CD4-positive, alpha-beta T cell treated with Interleukin-10 for 1 hour (primary cell): ENCODE results near the gene PRKG1.
"Not testable (repeated sequence)": the region's sequence is repeated elsewhere in the genome, so short reads cannot be mapped to it uniquely, and the experiment has no call there.

Experiments used
- DNase-seq: peaks from one replicate; pipeline ENCODE4 v3.0.0-alpha.2; 2020

The PRKG1 gene

DNA sequence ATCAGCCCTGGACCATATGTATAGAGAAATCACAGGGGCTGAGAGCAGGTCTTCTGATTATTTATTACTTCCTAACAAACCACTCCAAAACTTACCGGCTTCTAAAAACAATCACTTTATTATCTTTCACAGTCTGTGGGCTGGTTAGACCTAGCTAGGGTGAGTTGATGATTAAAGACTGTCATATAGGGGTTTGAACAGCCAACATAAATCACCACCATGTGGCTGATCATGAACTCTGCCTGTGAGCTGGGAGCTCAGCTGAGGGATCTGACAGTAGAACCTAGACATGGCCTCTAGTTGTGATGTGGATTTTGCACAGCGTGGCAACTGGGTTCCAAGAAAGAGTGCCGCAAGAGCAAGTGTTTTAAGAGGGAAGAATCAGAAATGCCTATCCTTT lies 319.8 kb downstream of the PRKG1 start:
- no peak for DNase-seq

DNA sequence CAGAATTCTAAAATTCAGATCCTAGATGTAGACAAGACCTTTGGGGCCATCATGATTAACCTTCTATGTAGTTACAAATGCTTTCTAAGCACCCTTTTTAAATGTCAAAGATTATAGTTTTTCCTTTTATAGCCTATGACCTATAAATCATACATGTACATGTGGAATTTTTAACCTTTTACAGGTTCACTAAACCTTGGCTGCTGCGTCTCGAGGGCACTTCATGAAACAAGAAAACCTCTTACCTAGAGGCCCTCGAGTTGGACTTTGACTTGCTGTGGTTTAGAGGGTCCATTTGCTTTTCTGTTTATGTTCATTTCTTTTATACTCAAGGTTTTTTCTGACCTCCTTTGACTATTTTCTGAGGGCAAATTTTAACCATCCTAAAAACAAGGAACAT lies 323.0 kb downstream of the PRKG1 start:
- no peak for DNase-seq

DNA sequence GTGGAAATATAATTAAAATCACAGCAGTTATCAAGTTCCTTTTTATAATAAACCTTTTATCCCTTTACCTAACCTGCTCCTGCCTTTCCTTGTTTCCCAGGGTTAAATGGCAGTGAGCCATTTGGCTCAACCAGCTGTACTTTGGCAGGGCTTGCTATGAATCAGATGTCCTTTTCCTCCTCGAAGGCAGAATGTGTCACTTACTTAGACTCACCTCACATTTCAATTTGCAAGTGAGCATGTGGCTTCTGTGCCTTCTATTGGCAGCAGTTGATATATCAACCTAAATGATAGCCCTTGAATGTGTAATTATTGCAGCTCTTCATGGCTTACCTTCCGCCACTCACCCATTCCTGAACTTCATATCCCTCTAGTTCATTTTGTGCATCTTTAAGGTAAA lies 323.4 kb downstream of the PRKG1 start:
- DNase-seq, result no peak

DNA sequence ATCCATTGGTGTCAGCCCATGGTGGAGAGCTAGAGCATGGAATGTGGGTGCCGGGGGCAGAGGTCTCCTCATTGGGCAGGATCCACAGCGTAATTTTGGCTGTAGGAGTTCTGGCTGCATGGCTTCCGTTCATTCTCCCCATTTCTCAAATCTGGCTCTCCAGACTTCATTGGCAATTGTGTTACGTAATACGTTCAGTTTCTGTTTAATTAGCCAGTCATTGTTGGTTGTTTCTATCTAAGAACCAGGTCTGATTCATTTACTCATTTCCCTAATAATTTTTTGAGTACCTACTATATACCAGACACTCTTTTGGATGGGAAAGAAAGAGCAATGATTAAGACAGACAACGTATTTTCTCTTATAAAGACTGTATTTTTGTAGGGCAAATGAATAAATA lies 325.6 kb downstream of the PRKG1 start:
- DNase-seq, result no peak

DNA sequence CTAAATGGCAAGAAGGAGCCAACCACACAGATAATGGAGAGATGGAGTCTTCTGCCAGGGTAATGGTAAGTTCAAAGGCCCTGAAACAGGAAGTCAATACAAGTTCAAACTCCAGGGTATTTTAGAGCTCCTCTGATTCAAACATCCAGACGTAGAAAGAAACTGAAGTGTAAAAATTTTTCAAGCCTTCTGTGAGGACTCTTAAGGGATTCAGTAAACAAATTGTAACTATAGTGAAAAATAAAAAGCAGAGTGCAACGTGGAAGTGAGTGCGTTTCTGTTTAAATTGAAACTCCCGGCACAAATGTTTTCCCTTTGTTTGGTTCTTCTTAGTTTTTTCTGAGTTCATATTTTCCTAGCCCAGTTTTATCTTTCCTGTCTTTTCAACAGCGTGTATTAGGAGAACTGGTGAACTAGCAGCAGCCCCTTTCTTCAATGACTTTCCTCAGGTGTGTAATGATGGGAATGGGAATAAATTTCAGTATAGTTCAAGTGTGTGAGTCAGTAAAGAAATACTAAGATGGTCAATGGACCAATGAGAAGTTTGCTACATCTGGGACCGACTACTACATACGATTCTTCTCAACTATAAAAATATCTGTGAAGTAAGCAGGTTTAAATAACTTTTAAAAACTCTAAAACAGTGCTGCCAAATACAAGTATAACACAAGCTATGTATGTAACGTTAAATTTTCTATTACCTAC lies 326.3 kb downstream of the PRKG1 start:
- DNase-seq, result no peak

DNA sequence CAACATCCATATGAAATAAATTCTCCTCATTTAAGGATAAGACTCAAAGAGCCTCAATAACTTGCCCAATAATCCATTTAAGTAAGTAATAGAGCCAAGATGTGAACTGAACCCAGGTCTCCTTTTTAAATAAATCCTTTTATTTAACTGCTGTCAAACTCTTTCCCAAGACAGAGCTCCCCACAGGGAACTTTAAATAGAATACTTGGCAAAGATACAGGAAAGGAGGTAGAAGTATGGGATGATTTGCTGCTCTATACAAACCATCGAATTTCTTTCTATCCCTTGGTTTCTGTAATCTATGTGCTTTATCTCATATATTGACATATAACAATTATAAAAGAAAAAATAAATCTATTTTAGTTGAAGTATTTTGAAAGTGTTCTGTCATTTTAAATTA lies 329.2 kb downstream of the PRKG1 start:
- no peak for DNase-seq

DNA sequence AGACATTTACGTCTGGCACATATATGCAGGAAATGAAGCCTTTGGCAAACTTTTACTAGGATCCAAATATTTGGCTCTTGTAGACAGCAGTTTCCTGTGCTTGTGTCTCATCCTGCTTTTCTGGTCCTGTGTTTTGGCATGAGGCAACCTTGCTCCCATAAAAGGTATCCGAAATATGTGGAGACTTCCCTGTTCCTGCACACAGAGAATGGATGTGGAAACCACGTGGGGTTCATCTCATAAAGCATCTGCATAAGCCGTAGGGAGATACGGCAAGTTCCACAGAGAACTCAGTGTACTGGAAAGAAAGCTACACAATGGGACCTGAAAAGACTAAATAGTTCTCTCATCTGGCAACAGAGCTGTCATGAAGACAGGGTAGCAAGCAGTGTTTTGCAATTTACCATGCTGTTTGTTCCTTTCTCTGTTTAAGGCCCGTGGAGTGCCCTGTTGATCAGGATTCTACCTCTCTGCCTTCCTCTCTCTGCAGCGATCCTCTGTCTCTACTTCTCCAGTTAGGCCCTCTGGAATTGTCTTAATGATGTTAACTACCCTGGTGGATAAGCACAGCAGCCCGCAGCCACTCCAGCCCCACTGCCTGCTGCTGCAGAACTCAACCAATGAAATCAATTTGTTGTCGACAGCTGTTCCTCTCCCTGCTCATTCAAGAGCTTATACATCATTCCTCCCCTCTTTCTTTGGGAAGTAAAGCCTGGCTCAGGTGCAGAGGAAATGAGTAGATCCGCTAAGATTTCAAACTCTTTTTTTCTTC lies 331.5 kb downstream of the PRKG1 start:
- DNase-seq, result no peak

DNA sequence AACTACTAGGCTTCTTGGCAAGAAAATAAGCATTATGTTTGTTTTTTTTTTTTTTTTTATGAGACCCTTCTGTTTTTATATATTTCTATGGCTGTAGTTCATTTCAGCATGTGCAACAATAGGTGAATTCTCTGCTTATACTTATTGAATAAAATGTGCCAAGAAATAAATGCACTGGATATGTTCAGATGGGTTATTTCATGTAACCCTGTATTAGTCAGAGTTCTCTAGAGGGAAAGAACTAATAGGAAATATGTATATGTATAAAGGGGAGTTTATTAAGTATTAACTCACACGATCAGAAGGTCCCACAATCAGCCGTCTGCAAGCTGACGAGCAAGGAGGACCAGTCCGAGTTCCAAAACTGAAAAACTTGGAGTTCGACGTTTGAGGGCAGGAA lies 332.3 kb downstream of the PRKG1 start:
- no peak for DNase-seq

DNA sequence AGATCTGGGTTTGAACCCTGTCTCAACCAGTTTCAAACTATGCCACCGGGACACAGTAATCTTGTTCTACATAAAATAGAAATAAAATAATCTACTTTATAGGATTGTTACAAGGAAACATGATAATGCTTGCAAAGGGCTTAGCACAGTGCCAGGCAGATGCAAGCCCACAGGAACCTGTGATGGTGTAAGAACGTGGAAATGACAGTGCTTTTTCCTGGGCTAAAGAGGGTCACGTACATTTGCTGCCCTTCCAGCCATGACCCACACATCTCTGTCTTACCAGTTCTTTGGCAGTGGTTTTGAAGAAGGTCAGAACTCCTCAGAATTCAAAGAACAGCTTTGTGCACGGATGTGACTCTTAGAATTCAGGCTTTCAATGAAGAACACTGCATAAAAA lies 342.2 kb downstream of the PRKG1 start:
- no peak for DNase-seq

DNA sequence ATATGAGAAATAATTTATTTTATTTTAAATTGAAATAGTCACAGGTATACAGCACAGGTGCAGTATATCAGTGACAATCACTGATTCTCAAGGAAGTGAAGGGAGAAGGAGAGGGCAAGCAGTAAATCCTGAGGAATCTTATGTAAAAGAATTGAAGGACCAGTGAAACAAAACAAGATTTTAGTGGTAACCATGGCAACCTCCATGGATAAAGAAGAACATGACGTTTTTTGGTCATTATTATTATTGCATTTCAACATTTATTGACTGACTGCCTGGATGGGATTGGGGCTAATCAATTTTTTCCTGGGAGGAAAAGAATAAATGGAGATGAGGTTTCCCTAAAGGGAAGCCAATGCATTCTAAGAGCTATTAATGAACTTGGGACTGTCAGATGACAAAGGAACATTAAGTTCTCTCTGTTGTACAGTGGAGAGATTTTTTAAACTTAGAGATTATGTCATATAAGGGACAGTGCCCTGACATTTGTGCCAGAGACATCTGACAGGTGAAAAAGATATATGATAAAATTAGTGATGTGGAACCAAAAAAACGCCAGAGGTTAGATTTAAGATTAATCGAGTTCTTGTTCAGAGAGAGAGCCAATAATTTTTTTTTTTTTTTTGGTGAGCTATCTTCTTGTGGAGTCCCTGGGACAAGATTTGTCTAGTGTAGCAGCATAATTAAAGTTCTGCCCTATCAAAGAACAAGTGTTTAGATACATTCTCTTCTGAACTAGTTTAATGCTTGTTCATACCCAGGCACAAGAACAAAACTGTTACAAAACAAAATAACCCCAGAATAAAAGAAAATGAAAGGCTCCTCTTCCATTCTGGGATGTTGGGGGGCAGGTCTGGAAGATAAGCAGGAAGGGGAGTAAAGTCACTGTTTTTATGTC lies 345.2 kb downstream of the PRKG1 start:
- no peak for DNase-seq

DNA sequence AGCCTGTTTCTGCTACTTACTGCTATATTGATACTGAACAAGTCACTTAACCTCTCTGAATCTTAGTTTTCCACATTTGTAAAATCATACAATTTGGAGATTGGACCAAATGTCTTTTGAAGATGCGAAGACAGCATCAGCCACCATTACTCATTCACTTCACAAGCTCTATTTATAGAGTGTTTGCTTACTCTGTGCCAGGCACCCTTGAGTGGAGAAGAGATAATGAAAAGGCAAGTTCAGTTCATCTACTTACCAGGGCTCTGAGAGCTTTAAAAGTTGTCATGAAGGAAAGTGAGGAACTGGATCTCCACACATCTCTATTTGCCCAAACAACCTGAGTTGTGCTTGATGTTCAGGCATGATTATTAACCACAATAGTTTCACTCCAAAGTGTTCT lies 347.6 kb downstream of the PRKG1 start:
- no peak for DNase-seq

DNA sequence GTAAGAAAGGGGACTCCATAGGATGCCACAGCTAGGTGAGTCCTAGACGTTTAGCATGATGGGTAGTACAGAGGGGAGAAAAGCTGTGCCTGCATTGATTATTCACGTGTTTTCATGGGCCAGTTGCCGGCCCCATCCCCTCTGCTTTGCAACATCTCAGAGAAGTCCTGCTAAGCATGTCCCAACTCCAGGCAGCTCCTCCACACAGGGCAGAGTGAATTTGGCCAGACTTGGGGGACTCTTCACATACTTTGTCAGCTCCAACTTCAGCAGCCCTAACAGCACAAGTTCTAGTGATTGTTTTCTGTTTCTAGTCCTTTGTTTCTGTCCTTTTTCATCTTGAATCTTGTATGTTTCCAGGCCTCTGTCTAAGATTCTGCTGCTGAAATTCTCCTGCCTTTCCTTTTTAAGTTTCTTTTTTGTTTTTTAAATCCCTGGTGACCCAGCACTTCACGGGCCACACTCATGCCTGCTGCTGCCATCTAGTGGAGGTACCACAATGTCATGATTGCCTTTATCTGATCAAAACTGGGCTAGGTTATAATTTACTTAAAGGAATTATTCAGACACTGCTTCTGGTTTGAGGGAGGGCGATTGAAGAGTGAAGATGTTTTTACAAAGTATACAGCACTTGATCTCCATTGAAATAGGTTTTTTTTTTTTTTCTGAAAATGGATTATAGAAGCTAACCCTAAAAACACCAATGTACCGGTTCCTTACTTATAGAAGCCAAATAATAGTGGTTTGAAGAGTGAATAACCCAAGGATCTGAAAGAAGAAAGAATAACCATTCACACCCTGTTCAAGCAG lies 348.2 kb downstream of the PRKG1 start:
- peak; percentile 32 for DNase-seq

DNA sequence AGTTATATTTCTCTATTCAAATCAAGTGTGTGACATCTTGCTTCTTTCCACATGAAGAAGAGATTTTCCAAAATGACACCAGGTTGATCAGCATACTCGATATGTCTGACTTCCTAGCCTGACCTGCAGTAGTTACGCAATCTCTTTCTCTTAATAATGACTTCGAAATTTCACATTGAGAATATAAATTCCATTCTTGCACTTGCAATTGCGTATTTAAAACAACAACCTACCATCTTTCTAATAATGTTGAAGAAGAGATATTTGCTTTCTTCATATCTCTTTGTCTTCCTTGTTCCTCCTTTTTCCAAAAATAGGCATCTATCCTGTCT lies 348.8 kb downstream of the PRKG1 start:
- no peak for DNase-seq

DNA sequence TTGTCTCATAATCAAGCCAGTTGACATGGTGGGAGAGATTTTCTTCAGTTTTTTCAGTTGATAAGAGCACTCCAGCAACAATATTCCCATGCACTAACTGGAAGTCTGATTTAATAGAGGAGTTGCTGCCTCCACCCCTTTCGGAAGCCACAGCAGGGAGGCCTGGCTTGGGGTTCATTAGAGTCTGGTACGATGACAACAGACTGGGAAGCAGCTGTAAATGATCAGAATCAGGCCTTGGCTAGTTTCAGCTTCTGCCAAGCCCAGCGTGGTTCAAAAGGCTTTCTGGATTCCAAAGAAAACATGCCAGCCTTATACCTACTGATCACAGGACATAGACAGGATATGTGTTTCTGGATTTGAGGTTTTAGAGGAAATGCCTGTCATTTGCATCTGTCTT lies 351.1 kb downstream of the PRKG1 start:
- no peak for DNase-seq

DNA sequence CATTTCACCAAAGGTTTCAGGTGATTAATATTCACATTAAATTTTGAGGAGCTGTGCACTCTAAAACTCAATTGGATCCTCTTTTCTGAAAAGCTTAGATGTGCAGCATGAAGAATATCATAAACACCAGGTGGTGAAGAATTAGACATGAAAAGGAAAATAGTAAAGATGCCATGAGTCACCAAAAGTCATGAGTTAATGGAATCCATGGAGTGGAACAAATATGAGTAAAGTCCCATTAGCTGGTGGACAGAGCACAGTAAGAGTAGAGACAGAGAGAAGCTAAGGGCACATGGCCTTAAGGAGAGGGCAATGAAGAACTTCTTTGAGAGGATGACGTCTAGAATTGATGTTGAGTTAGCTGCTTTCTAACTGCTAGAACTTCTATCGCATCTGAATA lies 353.5 kb downstream of the PRKG1 start:
- DNase-seq, result no peak

DNA sequence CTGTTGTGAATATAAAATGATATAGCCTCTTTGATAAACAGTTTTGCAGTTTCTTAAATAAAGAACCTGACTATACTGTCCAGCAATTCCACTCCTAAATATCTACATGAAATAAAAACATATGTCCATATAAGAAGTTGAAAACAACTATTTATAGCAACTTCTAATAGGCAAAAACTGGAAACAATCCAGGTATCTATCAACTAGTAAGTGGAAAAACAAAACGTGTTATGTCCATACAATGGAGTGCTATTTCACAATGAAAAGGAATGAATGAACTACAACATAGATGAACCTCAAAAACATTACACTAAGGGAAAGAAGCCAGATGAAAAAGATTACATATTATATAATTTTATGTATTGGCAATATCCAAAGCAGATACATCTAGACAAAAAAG lies 356.2 kb downstream of the PRKG1 start:
- no peak for DNase-seq

DNA sequence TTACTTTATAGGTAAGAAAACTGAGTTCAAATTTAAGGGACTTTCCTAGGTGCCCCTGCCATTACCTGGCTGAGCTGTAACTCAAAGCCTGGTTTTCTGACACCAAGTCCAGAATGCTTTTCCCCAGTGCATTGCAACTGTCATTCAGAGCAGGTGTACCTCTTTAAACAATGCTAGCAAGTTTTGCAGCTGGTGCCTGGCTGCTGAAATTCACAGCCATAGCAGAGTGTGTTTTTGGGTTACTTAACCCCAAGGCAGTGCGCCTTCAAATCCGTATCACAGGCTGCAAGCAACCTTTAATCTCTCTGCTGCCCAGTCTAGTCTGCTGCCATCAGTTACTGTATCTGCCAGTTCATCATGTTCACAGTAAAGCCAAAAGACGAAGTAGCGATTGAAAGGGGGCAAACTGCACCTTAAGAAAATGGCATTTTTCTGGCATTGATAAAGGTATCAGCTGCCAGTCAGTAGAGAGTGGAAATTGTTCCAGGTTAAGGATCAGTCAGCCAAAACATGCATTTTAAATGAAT lies 359.7 kb downstream of the PRKG1 start:
- DNase-seq, result no peak

DNA sequence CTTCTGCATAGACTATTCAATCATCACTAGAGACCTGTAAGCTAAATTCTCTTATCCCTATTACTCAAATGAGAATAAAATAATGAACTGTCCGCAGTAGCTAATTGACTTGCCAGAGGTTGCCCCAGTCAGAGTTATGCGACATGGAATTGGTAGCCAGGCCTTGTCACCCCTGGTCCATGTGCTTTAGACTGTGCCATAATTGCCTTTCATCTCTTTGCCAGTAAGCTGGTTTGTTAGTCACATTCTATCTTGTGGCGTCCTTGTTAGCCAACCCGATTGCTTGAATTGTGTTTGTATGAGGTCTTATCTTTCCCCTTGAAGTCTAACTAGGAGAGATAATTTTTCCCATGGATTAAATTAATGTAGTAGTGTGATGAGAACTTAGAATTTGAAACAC lies 362.5 kb downstream of the PRKG1 start:
- no peak for DNase-seq

DNA sequence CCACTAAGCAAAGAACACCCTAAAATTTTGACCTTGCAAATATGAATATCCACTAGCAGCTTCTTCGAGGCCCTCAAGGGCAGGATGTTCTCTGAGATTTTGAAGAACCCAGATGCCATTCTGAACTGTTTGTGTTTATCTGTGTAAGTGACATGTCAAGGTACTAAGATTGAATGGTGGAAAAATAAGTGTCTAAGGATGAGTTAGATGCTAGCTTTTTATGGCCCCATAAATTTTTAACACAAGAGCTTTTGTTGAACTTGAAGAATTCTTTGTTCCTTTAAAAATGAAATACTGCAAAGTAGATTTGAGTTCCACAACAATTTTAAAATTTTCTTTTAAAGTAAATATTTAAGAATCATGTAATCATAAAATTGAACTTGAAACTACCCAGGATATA lies 365.4 kb downstream of the PRKG1 start:
- DNase-seq, result no peak

DNA sequence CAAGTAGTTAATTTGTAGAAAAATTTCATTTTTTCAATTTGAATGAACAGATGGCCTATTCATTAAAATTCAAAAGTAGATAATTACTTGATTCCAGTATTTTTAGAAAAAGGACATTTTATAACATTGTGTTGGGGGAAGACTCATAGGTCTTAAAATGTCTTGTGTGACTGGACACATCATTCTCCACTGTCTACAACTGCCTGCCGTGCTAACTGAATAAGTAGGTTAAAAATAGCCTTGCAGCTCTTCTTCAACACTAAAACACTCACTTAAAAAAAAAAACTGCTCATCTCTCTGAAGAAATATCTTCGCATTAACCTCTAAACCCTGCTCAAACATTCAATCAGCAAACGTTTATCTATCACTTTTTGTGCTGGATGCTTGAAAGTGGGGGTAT lies 371.3 kb downstream of the PRKG1 start:
- DNase-seq, result no peak

DNA sequence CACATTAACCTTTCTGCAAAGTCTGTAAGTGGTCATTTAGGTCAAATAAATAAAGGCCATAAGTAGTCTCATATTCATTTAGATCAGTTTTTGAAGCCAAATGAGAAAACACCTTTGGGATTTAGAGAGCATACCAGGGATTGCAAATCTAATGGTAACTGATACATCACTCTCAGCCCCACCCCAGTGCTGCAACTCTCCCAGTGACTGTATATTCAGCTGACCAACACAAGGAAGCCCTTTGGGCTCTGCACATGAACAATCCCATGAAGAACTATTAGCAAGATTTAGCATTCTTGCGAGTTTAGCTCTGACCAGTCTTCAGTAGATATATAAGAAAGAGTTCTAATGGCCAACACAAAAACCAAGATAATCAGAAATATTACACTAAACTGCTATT lies 372.8 kb downstream of the PRKG1 start:
- DNase-seq, result no peak

DNA sequence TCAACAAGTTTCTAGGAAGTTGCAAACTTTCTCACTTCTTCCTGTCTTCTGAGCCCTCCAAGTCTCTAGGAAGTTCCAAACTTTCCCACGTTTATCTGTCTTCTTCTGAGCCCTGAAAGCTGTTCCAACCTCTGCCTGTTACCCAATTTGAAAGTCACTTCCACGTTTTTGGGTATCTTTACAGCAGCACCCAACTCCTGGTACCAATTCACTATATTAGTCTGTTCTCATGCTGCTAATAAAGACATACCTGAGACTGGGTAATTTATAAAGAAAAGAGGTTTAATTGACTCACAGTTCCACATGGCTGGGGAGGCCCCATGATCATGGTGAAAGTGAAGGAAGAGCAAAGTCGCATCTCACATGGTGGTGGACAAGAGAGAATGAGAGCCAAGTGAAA lies 381.5 kb downstream of the PRKG1 start:
- DNase-seq, result not testable (repeated sequence)

DNA sequence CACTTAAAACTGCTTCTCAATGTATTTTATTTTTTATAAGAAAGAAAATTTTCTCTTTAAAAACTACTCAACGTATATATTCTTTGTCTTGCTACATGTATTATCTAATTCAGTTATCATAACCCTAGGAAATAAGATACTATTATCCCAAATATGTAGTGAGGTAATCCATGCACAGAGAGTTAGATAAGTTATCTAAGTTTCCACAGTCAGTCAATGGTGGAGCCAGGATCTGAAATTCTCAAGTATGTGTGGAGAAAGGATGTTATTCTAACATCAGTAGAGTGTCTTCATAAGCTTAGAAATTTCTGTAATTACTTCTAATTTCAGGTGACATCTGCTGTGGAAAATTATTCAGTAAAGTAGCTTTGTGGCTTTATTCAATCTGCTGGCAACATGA lies 385.2 kb downstream of the PRKG1 start:
- DNase-seq, result no peak
